T-cell (primary cell): ENCODE measurements around the gene ALDOB. TPM values are rescaled to one million over a fixed set of nuclear protein-coding genes. Genes with fewer than 3 reads are reported as not detected.

Experiments used
- ATAC-seq, 4 experiments: fragments of 200-7000 bp in 3 of 4; fragments of 150-1000 bp in 1 of 4; cut with Tn5 transposase; replicated peaks in 1 of 4; 1 replicate in 3 of 4; 2 replicates in 1 of 4; pipeline ENCODE4 v1.10.0; 2021; ENCODE audit warnings: moderate library complexity in 3 of 4, mild to moderate bottlenecking in 2 of 4, moderate number of reproducible peaks in 1 of 4
- CTCF ChIA-PET, 2 donors: fragments of 300-600 bp; sonication (Branson Sonifier 250); formaldehyde crosslinking; loops; one replicate each; lab custom pipeline; 2022; ENCODE audit warnings: antibody characterized with exemption in 2 of 2; lab: Charles Lee
- POLR2A ChIA-PET, 2 donors: fragments of 300-600 bp; sonication (Branson Sonifier 250); formaldehyde crosslinking; loops; one replicate each; lab custom pipeline; 2022; ENCODE audit warnings: antibody characterized with exemption in 2 of 2; lab: Charles Lee
- DNase-seq, 35 experiments: peaks; one replicate each; pipeline versions ENCODE4 v3.0.0 to v3.0.0-alpha.2; 2013 to 2023
- H3K27ac ChIP-seq: one replicate; pipeline ENCODE4 v1.5.1; 2013; ENCODE audit warnings: low read length
- H3K27me3 ChIP-seq, 2 experiments: replicated peaks in 1 of 2; 1 replicate in 1 of 2; 2 replicates in 1 of 2; pipeline versions ENCODE4 v1.6.1 to v1.7.0; 2013; ENCODE audit warnings: low read length in 1 of 2, mixed read lengths in 1 of 2; ENCODE audit not compliant: control insufficient read depth in 2 of 2, insufficient read depth in 2 of 2; ENCODE audit errors: extremely low read depth in 1 of 2
- H3K36me3 ChIP-seq, 2 donors: 1 replicate in 1 of 2; 2 replicates in 1 of 2; pipeline versions ENCODE4 v1.6.1 to v1.7.0; 2013; ENCODE audit warnings: low read length in 1 of 2; ENCODE audit not compliant: control insufficient read depth in 2 of 2, insufficient read depth in 1 of 2; ENCODE audit errors: extremely low read depth in 1 of 2
- H3K4me1 ChIP-seq, 2 experiments: 1 replicate in 1 of 2; 2 replicates in 1 of 2; pipeline versions ENCODE4 v1.6.1 to v1.7.0; 2013; ENCODE audit warnings: low read length in 2 of 2, mixed read lengths in 1 of 2; ENCODE audit not compliant: insufficient read depth in 2 of 2, control insufficient read depth in 1 of 2; ENCODE audit errors: extremely low read depth in 1 of 2
- H3K4me3 ChIP-seq, 2 donors: 1 replicate in 1 of 2; 2 replicates in 1 of 2; pipeline versions ENCODE4 v1.5.1 to v1.7.0; 2013; ENCODE audit warnings: mild to moderate bottlenecking in 2 of 2, low read length in 1 of 2, moderate library complexity in 1 of 2; ENCODE audit not compliant: control insufficient read depth in 1 of 2; ENCODE audit errors: extremely low read depth in 1 of 2
- H3K9me3 ChIP-seq: 2 replicates; pipeline ENCODE4 v1.7.0; 2013
- H3K27ac Mint-ChIP-seq, 2 donors: one replicate each; pipeline ENCODE4 v1.8.0; 2020 to 2021; ENCODE audit warnings: mild to moderate bottlenecking in 2 of 2, mixed read lengths in 2 of 2
- H3K27me3 Mint-ChIP-seq, 2 donors: one replicate each; pipeline ENCODE4 v1.8.0; 2021 to 2022; ENCODE audit warnings: mixed read lengths in 2 of 2
- H3K36me3 Mint-ChIP-seq: one replicate; pipeline ENCODE4 v1.8.0; 2021; ENCODE audit warnings: mixed read lengths
- H3K4me1 Mint-ChIP-seq, 3 donors: one replicate each; pipeline ENCODE4 v1.8.0; 2020 to 2022; ENCODE audit warnings: mixed read lengths in 3 of 3, mild to moderate bottlenecking in 1 of 3
- H3K4me3 Mint-ChIP-seq, 3 donors: one replicate each; pipeline ENCODE4 v1.8.0; 2020 to 2022; ENCODE audit warnings: mild to moderate bottlenecking in 3 of 3, mixed read lengths in 3 of 3, moderate library complexity in 3 of 3
- H3K9me3 Mint-ChIP-seq, 3 donors: one replicate each; pipeline ENCODE4 v1.8.0; 2020 to 2022; ENCODE audit warnings: mixed read lengths in 3 of 3
- WGBS: methylation state at CpG from one replicate; pipeline ENCODE4 v1.1.5; 2013; ENCODE audit warnings: missing lambda C conversion rate; ENCODE audit not compliant: insufficient coverage; 5-methylcytosine and 5-hydroxymethylcytosine counted together
- total RNA-seq, 35 experiments: library from RNA in 6 of 35; stranded (reverse) in 6 of 35; fragments of 120-200 nt in 1 of 35; gene quantifications; one replicate each; pipeline versions ENCODE4 v1.2.1 to v1.2.4 and lab custom pipeline; 2013 to 2026

The ALDOB gene
- total RNA-seq, 5 donors from 2014 or later (not counting 1 experiment from before 2014, with no cell fraction given) = 1.3 to 2.1 (median 1.6) TPM; not detected in 2

DNA sequence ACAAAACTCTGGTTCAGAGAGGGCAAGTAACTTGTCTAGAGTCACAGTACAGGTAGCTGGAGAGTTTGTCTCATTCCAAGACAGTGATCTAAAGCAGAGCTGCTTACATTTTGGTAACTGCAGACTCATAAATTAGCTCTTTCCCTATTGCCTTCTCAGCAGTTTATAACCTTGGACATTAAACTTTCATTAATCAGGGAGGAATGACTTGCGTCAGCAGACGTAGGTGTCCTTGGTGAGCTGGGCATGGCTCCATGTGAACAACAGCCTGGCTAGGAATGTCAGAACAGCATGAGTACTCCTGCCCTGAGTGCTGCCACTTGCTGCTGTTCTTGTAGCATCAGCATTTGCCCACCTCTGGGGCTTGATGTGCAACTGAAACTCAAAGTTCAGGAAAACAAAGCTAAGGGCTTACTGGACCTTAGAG, 2.2 kb upstream of the ALDOB start:
- WGBS = 100% methylated on average over 2 of the region's 2 CpGs
- Histone ChIP-seq H3K27ac (no peak overlapping the region), H3K4me3 (no peak overlapping the region), H3K27me3 (peaks cover 2 to 5% of the 10 kb centered on the region in 2 experiments), H3K36me3 (no peaks in the 10 kb centered on the region), H3K9me3 (no peaks in the 10 kb centered on the region), H3K4me1 (no peaks in the 10 kb centered on the region)
- peaks cover 23 to 41% of the 10 kb centered on the region in 2 donors for H3K27me3 Mint-ChIP-seq
- no peak overlapping the region for H3K4me3 Mint-ChIP-seq
- ChIA-PET CTCF (interaction anchor here in 1 of 2 donors (0.8 kb wide), 1 partner anchor 45 kb away, joined by 5 read pairs; no protein-coding TSS in a partner anchor), POLR2A (no interaction called here)
- H3K4me1 Mint-ChIP-seq = no peaks in the 10 kb centered on the region
- no peaks in the 10 kb centered on the region for H3K36me3 Mint-ChIP-seq
- ATAC-seq (no peak), DNase-seq (no peak)
- H3K27ac Mint-ChIP-seq = no peak overlapping the region
- no peaks in the 10 kb centered on the region for H3K9me3 Mint-ChIP-seq

- Mint-ChIP-seq H3K4me3 (no peak overlapping the region), H3K27ac (no peak overlapping the region), H3K9me3 (no peaks in the 10 kb centered on the region), H3K4me1 (no peaks in the 10 kb centered on the region), H3K27me3 (peaks cover 18 to 28% of the 10 kb centered on the region in 2 donors), H3K36me3 (no peaks in the 10 kb centered on the region)
- ChIA-PET POLR2A (no interaction called here), CTCF (no interaction called here)
- DNase-seq (no peak), ATAC-seq (no peak)
- Histone ChIP-seq H3K9me3 (no peaks in the 10 kb centered on the region), H3K4me1 (no peaks in the 10 kb centered on the region), H3K36me3 (no peaks in the 10 kb centered on the region), H3K27me3 (peaks cover 2 to 4% of the 10 kb centered on the region in 2 experiments), H3K4me3 (no peak overlapping the region), H3K27ac (no peak overlapping the region)
- 66% methylated on average over 2 of the region's 3 CpGs for WGBS
These were observed 576 bp downstream of the ALDOB start for GRCh38 chr9:101434998-101435397.

DNA sequence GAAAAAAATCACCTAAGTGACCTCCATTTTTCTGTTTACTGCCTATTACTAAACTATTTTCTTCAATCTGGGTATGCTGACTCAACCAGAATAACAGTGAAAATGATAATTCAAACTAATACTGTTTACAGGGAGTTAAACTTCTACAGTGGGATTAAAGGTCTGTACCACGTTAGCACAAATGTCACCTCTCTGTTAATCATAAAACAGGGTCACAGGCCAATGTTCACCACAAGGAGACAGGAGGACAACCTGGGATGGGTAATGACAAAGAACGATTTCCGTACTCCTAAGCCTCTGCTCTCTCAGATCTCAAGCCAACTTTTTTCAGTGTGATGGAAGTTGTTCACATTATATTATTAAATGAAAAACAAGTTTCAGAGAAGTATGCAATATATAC, 2.3 kb downstream of the ALDOB start:
- H3K36me3 ChIP-seq = no peaks in the 10 kb centered on the region
- Mint-ChIP-seq H3K9me3 (no peaks in the 10 kb centered on the region), H3K4me1 (no peaks in the 10 kb centered on the region), H3K27ac (no peak overlapping the region), H3K27me3 (peaks cover 20 to 28% of the 10 kb centered on the region in 2 donors), H3K4me3 (no peak overlapping the region), H3K36me3 (no peaks in the 10 kb centered on the region)
- peaks cover 2 to 8% of the 10 kb centered on the region in 2 experiments for H3K27me3 ChIP-seq
- no CpG with 5 or more reads among the region's 3 CpGs for WGBS
- H3K9me3 ChIP-seq = no peaks in the 10 kb centered on the region
- no peak overlapping the region for H3K27ac ChIP-seq
- no peaks in the 10 kb centered on the region for H3K4me1 ChIP-seq
- DNase-seq = no peak
- ChIA-PET POLR2A (no interaction called here), CTCF (no interaction called here)
- no peak for ATAC-seq
- H3K4me3 ChIP-seq = no peak overlapping the region

GRCh38 chr9:101432740-101433139, 2.8 kb downstream of the ALDOB start:
- peaks cover 2 to 8% of the 10 kb centered on the region in 2 experiments for H3K27me3 ChIP-seq
- CTCF ChIA-PET = no interaction called here
- Mint-ChIP-seq H3K4me1 (no peaks in the 10 kb centered on the region), H3K9me3 (no peaks in the 10 kb centered on the region), H3K27ac (no peak overlapping the region), H3K4me3 (no peak overlapping the region), H3K27me3 (peaks cover 20 to 28% of the 10 kb centered on the region in 2 donors), H3K36me3 (no peaks in the 10 kb centered on the region)
- no peaks in the 10 kb centered on the region for H3K36me3 ChIP-seq
- ATAC-seq (no peak), DNase-seq (no peak)
- H3K4me1 ChIP-seq = no peaks in the 10 kb centered on the region
- no CpG with 5 or more reads among the region's 1 CpG for WGBS
- H3K27ac ChIP-seq = no peak overlapping the region
- POLR2A ChIA-PET = no interaction called here
- no peak overlapping the region for H3K4me3 ChIP-seq
- H3K9me3 ChIP-seq = no peaks in the 10 kb centered on the region

DNA sequence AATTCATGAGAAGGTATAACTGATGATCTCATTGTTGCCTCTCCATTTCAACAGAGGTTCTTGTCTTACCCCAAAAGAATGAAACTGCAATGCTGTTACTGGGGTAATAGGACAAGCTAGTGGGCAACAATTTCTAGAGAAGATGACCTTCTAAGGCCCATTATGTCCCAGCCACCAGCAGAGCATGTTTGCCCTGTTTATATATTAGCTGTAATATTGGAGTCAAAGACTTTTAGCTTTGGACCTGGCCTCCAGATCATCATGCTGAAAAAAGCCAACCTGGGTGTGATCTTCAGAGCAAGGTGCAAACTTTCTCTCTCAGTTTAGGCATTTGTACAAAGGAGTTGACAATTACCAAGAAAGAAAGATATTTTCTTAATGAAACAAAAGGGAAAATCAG, 3.4 kb downstream of the ALDOB start:
- H3K27me3 ChIP-seq = peaks cover 1 to 11% of the 10 kb centered on the region in 2 experiments
- Mint-ChIP-seq H3K9me3 (no peaks in the 10 kb centered on the region), H3K27ac (no peak overlapping the region), H3K36me3 (no peaks in the 10 kb centered on the region), H3K27me3 (peaks cover 20 to 23% of the 10 kb centered on the region in 2 donors), H3K4me1 (no peaks in the 10 kb centered on the region), H3K4me3 (no peak overlapping the region)
- DNase-seq = no peak
- ChIA-PET CTCF (no interaction called here), POLR2A (no interaction called here)
- H3K27ac ChIP-seq = no peak overlapping the region
- no peaks in the 10 kb centered on the region for H3K4me1 ChIP-seq
- H3K9me3 ChIP-seq = no peaks in the 10 kb centered on the region
- H3K4me3 ChIP-seq = no peak overlapping the region
- ATAC-seq = no peak
- H3K36me3 ChIP-seq = no peaks in the 10 kb centered on the region

DNA sequence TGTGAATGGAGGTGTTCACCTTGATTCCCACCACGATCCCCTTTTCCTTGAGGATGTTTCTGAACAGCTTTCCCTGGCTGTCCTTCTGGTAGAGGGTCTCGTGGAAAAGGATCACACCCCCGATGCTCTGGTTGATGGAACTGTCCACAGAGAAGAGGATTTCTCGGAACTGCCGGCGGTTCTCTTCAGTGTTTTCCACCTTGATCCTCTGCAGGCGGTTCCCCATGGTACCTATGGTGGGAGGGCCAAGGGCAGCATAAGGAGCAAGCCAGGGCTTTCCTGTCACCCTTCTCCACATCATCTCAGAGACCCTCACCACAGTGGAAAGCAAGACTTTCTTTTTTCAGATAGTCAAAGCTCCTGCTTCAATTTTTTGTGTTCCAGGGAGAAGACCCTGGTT, 5.8 kb downstream of the ALDOB start:
- H3K36me3 Mint-ChIP-seq = no peaks in the 10 kb centered on the region
- Histone ChIP-seq H3K27me3 (peaks cover 0 to 11% of the 10 kb centered on the region in 2 experiments), H3K27ac (no peak overlapping the region), H3K4me3 (no peak overlapping the region), H3K9me3 (no peaks in the 10 kb centered on the region), H3K4me1 (no peaks in the 10 kb centered on the region), H3K36me3 (no peaks in the 10 kb centered on the region)
- H3K27ac Mint-ChIP-seq = no peak overlapping the region
- H3K27me3 Mint-ChIP-seq = peaks cover 7 to 18% of the 10 kb centered on the region in 2 donors
- ChIA-PET CTCF (no interaction called here), POLR2A (no interaction called here)
- H3K4me1 Mint-ChIP-seq = no peaks in the 10 kb centered on the region
- no peaks in the 10 kb centered on the region for H3K9me3 Mint-ChIP-seq
- ATAC-seq = no peak
- WGBS = 100% methylated on average over 2 of the region's 7 CpGs
- no peak for DNase-seq
- H3K4me3 Mint-ChIP-seq = no peak overlapping the region

GRCh38 chr9:101428909-101429308, 6.7 kb downstream of the ALDOB start:
- Histone ChIP-seq H3K27ac (no peak overlapping the region), H3K4me1 (no peaks in the 10 kb centered on the region), H3K36me3 (no peaks in the 10 kb centered on the region), H3K9me3 (no peaks in the 10 kb centered on the region), H3K27me3 (peaks cover 0 to 9% of the 10 kb centered on the region in 2 experiments), H3K4me3 (no peak overlapping the region)
- ChIA-PET CTCF (no interaction called here), POLR2A (no interaction called here)
- Mint-ChIP-seq H3K4me3 (no peak overlapping the region), H3K36me3 (no peaks in the 10 kb centered on the region), H3K9me3 (peaks cover 3 to 4% (median 3%) of the 10 kb centered on the region in 3 donors), H3K4me1 (no peaks in the 10 kb centered on the region), H3K27ac (no peak overlapping the region), H3K27me3 (peaks cover 6 to 18% of the 10 kb centered on the region in 2 donors)
- WGBS = 65% methylated on average over 2 of the region's 3 CpGs
- no peak for DNase-seq
- ATAC-seq = no peak
